Pulmonary artery endothelial cell (primary cell): ENCODE results near the gene S100A4. TPM values are rescaled to one million over a fixed set of nuclear protein-coding genes. Genes with fewer than 3 reads are reported as not detected.
"Not testable (repeated sequence)": the region's sequence is repeated elsewhere in the genome, so short reads cannot be mapped to it uniquely, and the experiment has no call there.

Experiments used
- DNase-seq: peaks from one replicate; pipeline ENCODE4 v3.0.0-alpha.2; 2011; ENCODE audit warnings: low read depth, low spot score
- total RNA-seq: library from RNA; depleted of rRNA; stranded (reverse); fragments of >200 nt; gene quantifications from 2 replicates; pipeline ENCODE4 v1.2.3, GENCODE V29; 2014

Gene S100A4
- total RNA-seq = 0.60 and 0.66 TPM in 2 replicates

- DNase-seq = peak; percentile 46
Measured at GRCh38 chr1:153545067-153546055, at the start of gene S100A4. Gene S100A4, minus strand, starts transcription at chr1:153545806. Its CDS starts 1,012 bp downstream, at chr1:153544794.

- DNase-seq = no peak
Measured at GRCh38 chr1:153592748-153593147, 47.1 kb upstream of the S100A4 start.

- DNase-seq = no peak
Measured at GRCh38 chr1:153588482-153588881, 42.9 kb upstream of the S100A4 start.

- DNase-seq = not testable (repeated sequence)
Measured at GRCh38 chr1:153588033-153588432, 42.4 kb upstream of the S100A4 start.

GRCh38 chr1:153587314-153587713 lies 41.7 kb upstream of the S100A4 start:
- no peak for DNase-seq

GRCh38 chr1:153586347-153586746 lies 40.7 kb upstream of the S100A4 start:
- DNase-seq = no peak

- DNase-seq = no peak
Measured at GRCh38 chr1:153585006-153585405, 39.4 kb upstream of the S100A4 start.

GRCh38 chr1:153583976-153584375 lies 38.4 kb upstream of the S100A4 start:
- DNase-seq = no peak

- DNase-seq = not testable (repeated sequence)
Measured at GRCh38 chr1:153583514-153583913, 37.9 kb upstream of the S100A4 start.

GRCh38 chr1:153582836-153583235 lies 37.2 kb upstream of the S100A4 start:
- DNase-seq = not testable (repeated sequence)

- no peak for DNase-seq
Measured at GRCh38 chr1:153578936-153579335, 33.3 kb upstream of the S100A4 start.

- DNase-seq = no peak
Measured at GRCh38 chr1:153578490-153578889, 32.9 kb upstream of the S100A4 start.

GRCh38 chr1:153577624-153578051 lies 32.0 kb upstream of the S100A4 start:
- no peak for DNase-seq

GRCh38 chr1:153577138-153577537 lies 31.5 kb upstream of the S100A4 start:
- no peak for DNase-seq

- not testable (repeated sequence) for DNase-seq
Measured at GRCh38 chr1:153575497-153575896, 29.9 kb upstream of the S100A4 start.

- DNase-seq = not testable (repeated sequence)
Measured at GRCh38 chr1:153575081-153575491, 29.5 kb upstream of the S100A4 start.

- DNase-seq = no peak
Measured at GRCh38 chr1:153573351-153573750, 27.7 kb upstream of the S100A4 start.

- DNase-seq = peak; percentile 76
Measured at GRCh38 chr1:153572569-153573015, 27.0 kb upstream of the S100A4 start.

GRCh38 chr1:153571706-153572105 lies 26.1 kb upstream of the S100A4 start:
- no peak for DNase-seq

GRCh38 chr1:153570874-153571273 lies 25.3 kb upstream of the S100A4 start:
- no peak for DNase-seq

- DNase-seq = no peak
Measured at GRCh38 chr1:153569465-153569864, 23.9 kb upstream of the S100A4 start.

- peak; percentile 57 for DNase-seq
Measured at GRCh38 chr1:153568367-153569099, 22.9 kb upstream of the S100A4 start.
